HEK293 (cell line): ENCODE measurements around the gene RHOG.

Source experiments
- MEIS1 ChIP-seq: sonication (generic); formaldehyde crosslinking; IDR thresholded peaks from 2 replicates; pipeline ENCODE4 v1.8.1; 2022; ENCODE audit warnings: missing genetic modification reagents, mild to moderate bottlenecking, borderline replicate concordance
- PRDM1 ChIP-seq: fragments of 450-650 bp; formaldehyde crosslinking; IDR thresholded peaks from 2 replicates; pipeline ENCODE4; 2016; ENCODE audit warnings: missing biosample characterization, missing genetic modification characterization
- RBAK ChIP-seq: fragments of 450-650 bp; formaldehyde crosslinking; IDR thresholded peaks from 2 replicates; pipeline ENCODE4 v1.5.1; 2016; ENCODE audit warnings: missing biosample characterization, missing genetic modification characterization
- ZNF121 ChIP-seq: fragments of 450-650 bp; formaldehyde crosslinking; IDR thresholded peaks from 2 replicates; pipeline ENCODE4 v1.5.1; 2016; ENCODE audit warnings: missing biosample characterization, missing genetic modification characterization
- ZNF391 ChIP-seq: fragments of 450-650 bp; formaldehyde crosslinking; IDR thresholded peaks from 2 replicates; pipeline ENCODE4 v1.5.1; 2016; ENCODE audit warnings: low read depth, missing biosample characterization, missing genetic modification characterization, borderline replicate concordance
- ZNF394 ChIP-seq: fragments of 450-650 bp; formaldehyde crosslinking; IDR thresholded peaks from 2 replicates; pipeline ENCODE4 v1.5.1; 2016; ENCODE audit warnings: missing biosample characterization, missing genetic modification characterization, mild to moderate bottlenecking, moderate library complexity, borderline replicate concordance
- ZNF530 ChIP-seq: fragments of 450-650 bp; formaldehyde crosslinking; IDR thresholded peaks from 2 replicates; pipeline ENCODE4 v1.5.1; 2016; ENCODE audit warnings: low read depth, missing biosample characterization, missing genetic modification characterization
- ZNF670 ChIP-seq: fragments of 450-650 bp; formaldehyde crosslinking; IDR thresholded peaks from 2 replicates; pipeline ENCODE4 v1.5.1; 2016; ENCODE audit warnings: missing biosample characterization, missing genetic modification characterization, low read depth
- TF ChIP-seq, protein P1 (sequence below): fragments of 450-650 bp; formaldehyde crosslinking; IDR thresholded peaks from 2 replicates; pipeline ENCODE4 v1.5.1; 2016; ENCODE audit warnings: missing biosample characterization, missing genetic modification characterization

DNA sequence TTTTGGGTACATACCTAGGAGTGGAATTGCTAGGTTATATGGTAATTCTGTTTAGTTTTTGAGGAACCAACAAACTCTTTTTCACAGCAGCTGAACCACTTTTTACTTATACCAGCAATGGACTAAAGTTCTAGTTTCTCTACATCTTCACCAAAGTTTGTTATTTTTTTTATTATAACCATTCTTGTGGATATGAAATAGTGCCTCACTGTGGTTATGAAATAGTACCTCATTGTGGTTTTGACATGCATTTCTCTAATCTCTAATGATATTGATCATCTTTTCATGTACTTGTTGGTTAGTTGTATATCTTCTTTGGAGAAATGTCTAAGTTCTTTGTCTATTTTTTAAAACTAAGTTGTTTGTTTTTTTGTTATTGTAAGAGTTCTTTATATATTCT is 41.9 kb upstream of the RHOG start:
- TF ChIP-seq ZNF121 (tag by site-specific recombination) (no peak), ZNF394 (tag by site-specific recombination) (no peak), ZNF391 (no peak), ZNF530 (tag by site-specific recombination) (no peak), RBAK (tag by site-specific recombination) (no peak), ZNF670 (tag by site-specific recombination) (no peak), PRDM1 (tag by site-specific recombination) (no peak), MEIS1 (no peak)
- TF ChIP-seq, protein P1, sequence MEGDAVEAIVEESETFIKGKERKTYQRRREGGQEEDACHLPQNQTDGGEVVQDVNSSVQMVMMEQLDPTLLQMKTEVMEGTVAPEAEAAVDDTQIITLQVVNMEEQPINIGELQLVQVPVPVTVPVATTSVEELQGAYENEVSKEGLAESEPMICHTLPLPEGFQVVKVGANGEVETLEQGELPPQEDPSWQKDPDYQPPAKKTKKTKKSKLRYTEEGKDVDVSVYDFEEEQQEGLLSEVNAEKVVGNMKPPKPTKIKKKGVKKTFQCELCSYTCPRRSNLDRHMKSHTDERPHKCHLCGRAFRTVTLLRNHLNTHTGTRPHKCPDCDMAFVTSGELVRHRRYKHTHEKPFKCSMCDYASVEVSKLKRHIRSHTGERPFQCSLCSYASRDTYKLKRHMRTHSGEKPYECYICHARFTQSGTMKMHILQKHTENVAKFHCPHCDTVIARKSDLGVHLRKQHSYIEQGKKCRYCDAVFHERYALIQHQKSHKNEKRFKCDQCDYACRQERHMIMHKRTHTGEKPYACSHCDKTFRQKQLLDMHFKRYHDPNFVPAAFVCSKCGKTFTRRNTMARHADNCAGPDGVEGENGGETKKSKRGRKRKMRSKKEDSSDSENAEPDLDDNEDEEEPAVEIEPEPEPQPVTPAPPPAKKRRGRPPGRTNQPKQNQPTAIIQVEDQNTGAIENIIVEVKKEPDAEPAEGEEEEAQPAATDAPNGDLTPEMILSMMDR (tag by site-specific recombination) = no peak
